Colonic mucosa (tissue), 4 donors: Measurements from ENCODE around the gene DPP6. TPM values are rescaled to one million over a fixed set of nuclear protein-coding genes. Genes with fewer than 3 reads are reported as not detected.

Source experiments
- DNase-seq: peaks from one replicate; pipeline ENCODE4 v3.0.0-alpha.2; 2020
- H3K27ac ChIP-seq: fragments of 200-600 bp; one replicate; pipeline ENCODE4 v1.8.0; 2021
- H3K27me3 ChIP-seq: fragments of 200-600 bp; one replicate; pipeline ENCODE4 v1.8.0; 2021
- H3K36me3 ChIP-seq: fragments of 200-600 bp; one replicate; pipeline ENCODE4 v1.8.0; 2021
- H3K4me1 ChIP-seq: fragments of 200-600 bp; one replicate; pipeline ENCODE4 v1.8.0; 2021; ENCODE audit warnings: mild to moderate bottlenecking
- H3K4me3 ChIP-seq: fragments of 200-600 bp; one replicate; pipeline ENCODE4 v1.8.0; 2021
- H3K9ac ChIP-seq, 2 donors: one replicate each; pipeline ENCODE4 v1.7.0; 2013; ENCODE audit warnings: control low read depth in 2 of 2, low read depth in 2 of 2, low read length in 2 of 2
- H3K9me3 ChIP-seq: fragments of 200-600 bp; one replicate; pipeline ENCODE4 v1.8.0; 2021
- intact Hi-C: fragments of 100-400 bp; cut with DNase I; formaldehyde crosslinking; loops from one replicate; pipeline ENCODE4 v1.14.1; 2022
- total RNA-seq, 2 donors: library from RNA; stranded (reverse); fragmentation: NEBNext Ultra II Directional in 1 of 2; extraction: Animal tissue kit (Norgen Biotek cat#: 25700) in 1 of 2; gene quantifications; one replicate each; pipeline ENCODE4 v1.2.1, GENCODE V29; 2021
- TF ChIP-seq, protein P1 (sequence below): fragments of 200-600 bp; IDR thresholded peaks from one replicate; pipeline ENCODE4 v1.8.0; 2022; ENCODE audit warnings: antibody characterized with exemption, mild to moderate bottlenecking
- donor health status: healthy.
- donor health status: DM: no; HTN: no; CAD: no.
- donor health status: DM: no; HTN: no; CAD: no.

The DPP6 gene
- total RNA-seq, 2 donors from 2014 or later: 0.17 to 3.9 TPM

DNA sequence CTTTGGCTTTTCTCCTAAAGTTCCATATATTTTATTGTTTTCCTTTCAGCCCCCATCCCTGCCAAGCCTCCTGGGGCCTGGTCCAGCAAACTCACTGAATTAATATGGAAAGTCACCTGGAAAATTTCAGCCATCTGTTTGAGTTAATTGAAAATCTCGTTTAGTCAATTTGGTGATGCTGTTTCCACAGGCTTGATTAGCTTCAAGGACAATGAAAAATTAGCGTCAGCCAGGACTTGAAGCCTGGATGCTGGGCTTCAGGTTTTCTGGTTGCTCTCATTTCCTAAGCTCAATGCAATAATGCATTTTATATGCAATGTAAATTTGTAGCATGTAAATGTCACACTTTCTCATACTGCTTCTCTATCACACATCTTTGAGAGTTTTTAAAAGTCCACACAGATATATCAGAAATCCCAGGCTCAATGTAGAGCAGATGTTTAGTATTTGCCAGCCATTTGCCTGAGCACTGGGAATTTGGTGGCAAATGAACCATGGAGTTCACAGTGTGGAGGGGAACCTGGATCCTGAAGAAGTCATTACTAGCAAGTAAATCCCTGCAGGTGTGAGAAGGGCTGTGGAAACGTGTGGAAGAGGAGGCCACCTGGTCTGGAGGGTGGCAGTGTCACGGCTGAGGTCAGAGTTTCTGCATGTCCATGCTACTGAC, 722.2 kb downstream of the DPP6 start:
- H3K9me3 ChIP-seq: no peaks in the 10 kb centered on the region
- no peak overlapping the region for H3K27ac ChIP-seq
- H3K36me3 ChIP-seq: no peaks in the 10 kb centered on the region
- H3K4me1 ChIP-seq: no peaks in the 10 kb centered on the region
- no peaks in the 10 kb centered on the region for H3K27me3 ChIP-seq
- TF ChIP-seq, protein P1, sequence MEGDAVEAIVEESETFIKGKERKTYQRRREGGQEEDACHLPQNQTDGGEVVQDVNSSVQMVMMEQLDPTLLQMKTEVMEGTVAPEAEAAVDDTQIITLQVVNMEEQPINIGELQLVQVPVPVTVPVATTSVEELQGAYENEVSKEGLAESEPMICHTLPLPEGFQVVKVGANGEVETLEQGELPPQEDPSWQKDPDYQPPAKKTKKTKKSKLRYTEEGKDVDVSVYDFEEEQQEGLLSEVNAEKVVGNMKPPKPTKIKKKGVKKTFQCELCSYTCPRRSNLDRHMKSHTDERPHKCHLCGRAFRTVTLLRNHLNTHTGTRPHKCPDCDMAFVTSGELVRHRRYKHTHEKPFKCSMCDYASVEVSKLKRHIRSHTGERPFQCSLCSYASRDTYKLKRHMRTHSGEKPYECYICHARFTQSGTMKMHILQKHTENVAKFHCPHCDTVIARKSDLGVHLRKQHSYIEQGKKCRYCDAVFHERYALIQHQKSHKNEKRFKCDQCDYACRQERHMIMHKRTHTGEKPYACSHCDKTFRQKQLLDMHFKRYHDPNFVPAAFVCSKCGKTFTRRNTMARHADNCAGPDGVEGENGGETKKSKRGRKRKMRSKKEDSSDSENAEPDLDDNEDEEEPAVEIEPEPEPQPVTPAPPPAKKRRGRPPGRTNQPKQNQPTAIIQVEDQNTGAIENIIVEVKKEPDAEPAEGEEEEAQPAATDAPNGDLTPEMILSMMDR: no peak
- no peak overlapping the region for H3K4me3 ChIP-seq
- DNase-seq: no peak
- intact Hi-C loops: no loop called here
- no peak overlapping the region for H3K9ac ChIP-seq

DNA sequence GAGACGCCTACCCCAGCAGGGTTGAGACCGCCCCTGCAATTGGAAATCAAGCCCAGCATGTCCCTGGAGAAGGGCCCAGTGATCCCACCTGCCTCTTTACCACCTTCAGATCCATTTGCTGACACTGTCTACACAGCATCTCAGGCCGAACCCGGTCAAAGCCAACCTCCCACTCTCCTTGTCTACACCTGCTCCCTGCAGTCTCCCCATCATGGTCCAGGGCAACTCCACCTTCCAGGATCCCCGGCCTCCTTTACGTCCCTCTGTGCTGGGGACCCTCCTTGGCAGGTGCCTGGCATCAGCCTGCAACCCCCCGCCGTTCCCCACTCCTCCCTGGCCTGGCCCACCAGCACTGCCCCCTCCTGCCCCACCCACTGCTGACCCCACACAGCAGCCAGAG, 723.5 kb downstream of the DPP6 start:
- Histone ChIP-seq H3K36me3 (no peaks in the 10 kb centered on the region), H3K27ac (no peak overlapping the region), H3K9ac (no peak overlapping the region), H3K4me1 (no peaks in the 10 kb centered on the region), H3K9me3 (no peaks in the 10 kb centered on the region), H3K27me3 (no peaks in the 10 kb centered on the region), H3K4me3 (no peak overlapping the region)
- DNase-seq: no peak
- TF ChIP-seq, protein P1: no peak
- intact Hi-C loops: no loop called here

DNA sequence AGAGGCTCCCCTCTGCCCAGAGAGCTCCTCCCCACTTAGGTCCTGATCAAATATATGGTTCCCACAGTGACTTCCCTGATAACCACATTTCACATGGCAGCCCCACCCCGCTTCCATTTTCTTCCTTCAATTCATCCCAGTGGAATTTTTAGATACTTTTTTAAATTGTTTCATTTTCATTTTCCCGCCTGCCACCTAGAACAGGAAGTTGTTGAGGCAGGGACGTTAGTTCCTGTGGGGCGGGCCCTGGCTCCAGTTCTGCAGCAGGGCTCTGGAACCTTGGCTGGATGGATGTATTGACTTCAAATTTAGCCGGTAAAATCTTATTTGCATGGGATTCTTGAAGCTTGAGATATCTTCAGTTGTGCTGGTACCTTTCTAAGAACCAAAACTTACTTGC, 724.2 kb downstream of the DPP6 start:
- TF ChIP-seq, protein P1: no peak
- Histone ChIP-seq H3K36me3 (no peaks in the 10 kb centered on the region), H3K4me3 (no peak overlapping the region), H3K9ac (no peak overlapping the region), H3K27ac (no peak overlapping the region), H3K9me3 (no peaks in the 10 kb centered on the region), H3K4me1 (no peaks in the 10 kb centered on the region), H3K27me3 (no peaks in the 10 kb centered on the region)
- intact Hi-C loops: no loop called here
- DNase-seq: no peak

DNA sequence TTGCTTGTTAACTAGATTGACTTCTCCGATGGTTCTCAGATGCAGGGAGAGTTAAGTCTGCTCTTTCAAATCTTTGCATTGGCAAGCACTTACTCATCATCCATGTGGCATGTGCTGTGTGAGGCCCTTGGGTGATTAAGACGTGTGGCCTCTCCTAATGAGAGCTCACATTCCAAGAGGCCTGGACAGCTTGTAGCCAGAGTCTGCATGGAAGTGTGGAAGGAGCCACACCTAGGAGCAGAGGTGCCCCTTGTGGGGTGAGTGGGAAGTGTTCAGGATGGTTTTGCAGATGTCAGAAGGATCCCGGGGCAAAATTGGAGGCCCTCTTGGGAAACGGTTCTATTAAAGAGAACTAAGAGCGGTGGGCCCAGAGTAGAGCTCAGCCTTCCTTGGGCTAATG, 724.8 kb downstream of the DPP6 start:
- intact Hi-C loops: no loop called here
- Histone ChIP-seq H3K27ac (no peak overlapping the region), H3K27me3 (no peaks in the 10 kb centered on the region), H3K4me1 (no peaks in the 10 kb centered on the region), H3K9me3 (no peaks in the 10 kb centered on the region), H3K4me3 (no peak overlapping the region), H3K9ac (no peak overlapping the region), H3K36me3 (no peaks in the 10 kb centered on the region)
- DNase-seq: no peak
- TF ChIP-seq, protein P1: no peak

DNA sequence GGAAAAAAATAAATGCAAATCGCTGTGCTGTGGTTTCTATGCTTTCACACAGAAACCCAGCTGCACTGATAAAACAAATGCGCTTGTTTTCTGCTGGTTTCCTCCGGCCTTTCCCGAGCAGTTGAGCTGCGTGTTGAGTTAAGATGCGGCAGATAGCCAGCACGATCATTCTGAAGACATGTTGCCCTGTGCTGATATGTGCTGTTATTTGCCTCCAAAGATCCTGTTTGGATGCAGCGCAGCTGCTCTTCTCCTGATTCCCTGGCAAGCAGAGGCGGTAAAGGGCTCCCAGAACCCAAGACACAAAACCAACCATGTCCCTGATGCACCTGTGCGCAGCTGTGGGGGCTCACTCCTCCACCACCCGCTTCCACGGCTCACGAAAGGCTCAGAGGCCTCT, 725.3 kb downstream of the DPP6 start:
- H3K36me3 ChIP-seq: no peaks in the 10 kb centered on the region
- TF ChIP-seq, protein P1: no peak
- no peaks in the 10 kb centered on the region for H3K27me3 ChIP-seq
- no peak overlapping the region for H3K27ac ChIP-seq
- H3K9me3 ChIP-seq: no peaks in the 10 kb centered on the region
- no peak overlapping the region for H3K9ac ChIP-seq
- intact Hi-C loops: no loop called here
- no peaks in the 10 kb centered on the region for H3K4me1 ChIP-seq
- no peak overlapping the region for H3K4me3 ChIP-seq
- DNase-seq: no peak
